ENCODE data around the gene LAPTM5.

- TF ChIP-seq CTCF (IDR thresholded peaks at IDR 0.05) (no peak), POLR2A (IDR thresholded peaks at IDR 0.05) (no peak), EP300 (IDR thresholded peaks at IDR 0.05) (no peak)
Measured at GRCh38 chr1:30730346-30731108, 27.0 kb downstream of the LAPTM5 start.
